Upper lobe of left lung (tissue), 6 donors: ENCODE results near the gene GPR137. TPM values are rescaled to one million over a fixed set of nuclear protein-coding genes. Genes with fewer than 3 reads are reported as not detected.

Experiments
- ATAC-seq, 2 donors: fragments of 200-7000 bp; cut with Tn5 transposase; one replicate each; pipeline ENCODE4 v1.9.1; 2022; ENCODE audit warnings: mild to moderate bottlenecking in 2 of 2, moderate library complexity in 2 of 2; ENCODE audit not compliant: low FRiP score in 2 of 2
- DNase-seq, 2 donors: peaks; one replicate each; pipeline ENCODE4 v3.0.0-alpha.2; 2019 to 2020
- H3K27ac ChIP-seq, 4 donors: fragments of 200-600 bp; sonication (generic); one replicate each; pipeline ENCODE4 v1.5.1; 2016 to 2019
- H3K27me3 ChIP-seq, 4 donors: fragments of 200-600 bp; sonication (generic); one replicate each; pipeline ENCODE4 v1.5.1; 2017 to 2019
- H3K36me3 ChIP-seq, 4 donors: fragments of 200-600 bp; sonication (generic); one replicate each; pipeline ENCODE4 v1.5.1; 2016 to 2019
- H3K4me1 ChIP-seq, 4 donors: fragments of 200-600 bp; sonication (generic); one replicate each; pipeline ENCODE4 v1.5.1; 2018 to 2019
- H3K4me3 ChIP-seq, 4 donors: fragments of 200-600 bp; sonication (generic); one replicate each; pipeline ENCODE4 v1.5.1; 2017 to 2019; ENCODE audit warnings: mild to moderate bottlenecking in 2 of 4, moderate library complexity in 1 of 4
- H3K9me3 ChIP-seq, 4 donors: fragments of 200-600 bp; sonication (generic); one replicate each; pipeline ENCODE4 v1.5.1; 2018 to 2019
- EP300 ChIP-seq, 4 donors: sonication (generic); formaldehyde crosslinking; IDR thresholded peaks; one replicate each; pipeline ENCODE4 v1.5.1; 2017; ENCODE audit warnings: antibody characterized with exemption in 4 of 4, control low read depth in 2 of 4
- POLR2A ChIP-seq, 4 donors: fragments of 450-650 bp; IDR thresholded peaks; one replicate each; pipeline ENCODE4 v1.5.1; 2016 to 2017; ENCODE audit warnings: antibody characterized with exemption in 4 of 4, mild to moderate bottlenecking in 2 of 4
- POLR2AphosphoS5 ChIP-seq, 2 donors: sonication (generic); formaldehyde crosslinking; IDR thresholded peaks; one replicate each; pipeline ENCODE4 v1.5.1; 2017; ENCODE audit warnings: antibody characterized with exemption in 2 of 2
- WGBS, 2 donors: methylation state at CpG; one replicate each; pipeline ENCODE4 v1.1.5; 2017 to 2018; 5-methylcytosine and 5-hydroxymethylcytosine counted together
- total RNA-seq, 6 donors: library from RNA; depleted of rRNA in 4 of 6; stranded (reverse); fragments of >200 nt in 4 of 6; gene quantifications; one replicate each; pipeline versions ENCODE4 v1.1.0 to v1.2.1, GENCODE V29; 2016 to 2021
- TF ChIP-seq, protein P1 (sequence below), 6 experiments: fragments of 450-650 bp in 4 of 6; fragments of 200-600 bp in 2 of 6; sonication (generic) in 2 of 6; IDR thresholded peaks; one replicate each; pipeline ENCODE4 v1.5.1; 2016 to 2019; ENCODE audit warnings: antibody characterized with exemption in 6 of 6
- donor health status: DM: no; HTN: no; CAD: no; lungs with moderate emphysema.
- donor health status: DM: no; HTN: yes; CAD: no; lungs with severe emphysema.

The GPR137 gene, protein sequence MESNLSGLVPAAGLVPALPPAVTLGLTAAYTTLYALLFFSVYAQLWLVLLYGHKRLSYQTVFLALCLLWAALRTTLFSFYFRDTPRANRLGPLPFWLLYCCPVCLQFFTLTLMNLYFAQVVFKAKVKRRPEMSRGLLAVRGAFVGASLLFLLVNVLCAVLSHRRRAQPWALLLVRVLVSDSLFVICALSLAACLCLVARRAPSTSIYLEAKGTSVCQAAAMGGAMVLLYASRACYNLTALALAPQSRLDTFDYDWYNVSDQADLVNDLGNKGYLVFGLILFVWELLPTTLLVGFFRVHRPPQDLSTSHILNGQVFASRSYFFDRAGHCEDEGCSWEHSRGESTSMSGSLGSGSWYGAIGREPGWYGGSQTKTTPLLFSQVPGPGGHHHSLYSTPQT
- total RNA-seq: 10 to 100 TPM in 5 of 6 donors, 1 to 10 TPM in 1; 7.3 to 48.1 (median 27.0) TPM

DNA sequence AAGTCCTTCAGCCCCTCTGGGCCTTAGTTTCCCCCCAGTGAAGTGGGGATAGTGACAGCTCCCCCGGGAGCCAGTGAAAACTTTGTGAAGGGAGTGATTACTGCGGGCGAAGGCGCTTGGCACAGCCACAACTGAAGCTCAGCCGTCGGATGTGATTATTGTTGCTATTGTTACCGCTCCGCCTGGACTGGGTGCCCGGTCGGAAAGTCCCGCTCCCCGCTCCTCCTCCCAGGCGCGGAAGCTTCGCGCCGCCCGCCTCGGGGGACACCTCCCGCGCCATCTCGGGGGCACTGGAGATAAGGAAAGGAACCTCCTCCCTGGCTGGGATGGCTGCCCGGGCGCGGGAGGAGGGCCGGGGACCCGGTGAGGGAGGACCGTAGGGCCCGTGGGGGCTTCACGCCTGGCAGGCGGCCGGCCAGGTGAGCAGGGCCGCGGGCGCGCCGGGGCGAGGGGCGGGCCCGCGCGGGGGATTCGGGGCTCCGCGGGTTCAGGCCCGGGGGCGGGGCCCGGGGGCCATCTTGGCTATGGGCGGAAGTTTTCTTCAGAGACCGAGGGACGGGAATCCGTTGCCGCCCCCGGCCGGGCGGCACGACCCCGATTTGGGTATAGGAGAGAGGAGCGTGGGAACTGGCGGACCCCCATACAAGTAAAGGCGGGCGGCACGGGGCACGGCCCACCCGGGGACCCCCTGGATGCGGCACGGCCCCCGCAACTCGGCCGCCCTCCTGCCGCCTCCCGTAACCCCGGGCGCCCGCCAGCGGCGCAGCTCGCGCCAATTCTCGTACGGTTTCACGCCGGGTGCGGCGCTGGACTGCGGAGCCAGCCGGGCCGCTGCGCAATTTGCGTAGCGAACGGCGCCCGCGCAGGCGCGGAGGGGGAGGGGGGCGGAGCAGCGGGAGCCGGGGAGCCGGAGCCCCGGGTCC lies at the start of gene GPR137:
TSS of gene GPR137 (plus strand) at position 887 of the 923 bp plus-strand sequence. CDS start 677 bp downstream, outside the sequence.
- 0% methylated on average over 7 to 22 of the region's 102 CpGs for WGBS, 2 donors
- peak within 1 kb of the TSS; percentile 59 to 94 (median 86) for H3K4me3 ChIP-seq
- H3K27ac ChIP-seq: peak within 1 kb of the TSS; percentile 93 to 99 (median 96)
- H3K36me3 ChIP-seq: peaks cover 0 to 10% (median 8%) of the 10 kb centered on the region in 4 donors
- DNase-seq (peak; percentile 89 to 99), ATAC-seq (peak; percentile 81 to 92)
- H3K9me3 ChIP-seq: no peaks in the 10 kb centered on the region
- TF ChIP-seq, protein P1, sequence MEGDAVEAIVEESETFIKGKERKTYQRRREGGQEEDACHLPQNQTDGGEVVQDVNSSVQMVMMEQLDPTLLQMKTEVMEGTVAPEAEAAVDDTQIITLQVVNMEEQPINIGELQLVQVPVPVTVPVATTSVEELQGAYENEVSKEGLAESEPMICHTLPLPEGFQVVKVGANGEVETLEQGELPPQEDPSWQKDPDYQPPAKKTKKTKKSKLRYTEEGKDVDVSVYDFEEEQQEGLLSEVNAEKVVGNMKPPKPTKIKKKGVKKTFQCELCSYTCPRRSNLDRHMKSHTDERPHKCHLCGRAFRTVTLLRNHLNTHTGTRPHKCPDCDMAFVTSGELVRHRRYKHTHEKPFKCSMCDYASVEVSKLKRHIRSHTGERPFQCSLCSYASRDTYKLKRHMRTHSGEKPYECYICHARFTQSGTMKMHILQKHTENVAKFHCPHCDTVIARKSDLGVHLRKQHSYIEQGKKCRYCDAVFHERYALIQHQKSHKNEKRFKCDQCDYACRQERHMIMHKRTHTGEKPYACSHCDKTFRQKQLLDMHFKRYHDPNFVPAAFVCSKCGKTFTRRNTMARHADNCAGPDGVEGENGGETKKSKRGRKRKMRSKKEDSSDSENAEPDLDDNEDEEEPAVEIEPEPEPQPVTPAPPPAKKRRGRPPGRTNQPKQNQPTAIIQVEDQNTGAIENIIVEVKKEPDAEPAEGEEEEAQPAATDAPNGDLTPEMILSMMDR (IDR thresholded peaks at IDR 0.05): peak in 3 of 6 experiments; percentile 9 to 35 (median 24)
- peak in 1 of 4 donors; percentile 70 for TF ChIP-seq POLR2A (IDR thresholded peaks at IDR 0.05)
- TF ChIP-seq POLR2AphosphoS5 (IDR thresholded peaks at IDR 0.05): peak; percentile 3 to 29
- no peak for TF ChIP-seq EP300 (IDR thresholded peaks at IDR 0.05)
- H3K27me3 ChIP-seq: no peaks in the 10 kb centered on the region
- peaks cover 16 to 30% (median 24%) of the 10 kb centered on the region in 4 donors for H3K4me1 ChIP-seq

DNA sequence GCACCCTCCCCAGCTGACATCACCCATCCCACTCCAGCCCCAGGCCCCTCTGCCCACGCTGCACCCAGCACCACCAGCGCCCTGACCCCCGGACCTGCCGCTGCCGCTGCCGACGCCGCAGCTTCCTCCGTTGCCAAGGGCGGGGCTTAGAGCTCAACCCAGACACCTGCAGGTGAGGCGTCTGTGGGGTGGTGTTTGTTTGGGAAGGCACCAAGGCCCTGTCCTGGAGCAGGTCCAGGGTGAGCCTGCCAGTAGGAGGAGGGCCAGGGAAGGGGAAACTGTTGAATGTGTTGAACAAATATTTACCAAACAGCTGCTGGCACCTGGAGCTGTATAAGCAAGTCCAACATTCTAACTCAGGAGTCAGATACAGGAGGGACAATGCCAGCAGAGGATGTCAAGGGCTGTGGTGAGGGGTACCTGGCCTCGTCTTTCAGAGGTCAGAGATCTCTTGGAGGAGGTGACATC lies 48.1 kb upstream of the GPR137 start:
- DNase-seq (peak; percentile 78 to 87), ATAC-seq (no peak)
- no peak overlapping the region for H3K4me3 ChIP-seq
- H3K27ac ChIP-seq: peak overlapping the region; percentile 74 to 99 (median 96)
- WGBS, 2 donors: 56 to 82% methylated on average over 12 of the region's 12 CpGs
- H3K9me3 ChIP-seq: no peaks in the 10 kb centered on the region
- peaks cover 0 to 19% (median 7%) of the 10 kb centered on the region in 4 donors for H3K36me3 ChIP-seq
- no peaks in the 10 kb centered on the region for H3K27me3 ChIP-seq
- H3K4me1 ChIP-seq: peaks cover 54 to 76% (median 57%) of the 10 kb centered on the region in 4 donors
- TF ChIP-seq, protein P1 (IDR thresholded peaks at IDR 0.05): no peak
- TF ChIP-seq POLR2A (IDR thresholded peaks at IDR 0.05): peak in 1 of 4 donors; percentile 33
- peak; percentile 18 to 40 for TF ChIP-seq POLR2AphosphoS5 (IDR thresholded peaks at IDR 0.05)

DNA sequence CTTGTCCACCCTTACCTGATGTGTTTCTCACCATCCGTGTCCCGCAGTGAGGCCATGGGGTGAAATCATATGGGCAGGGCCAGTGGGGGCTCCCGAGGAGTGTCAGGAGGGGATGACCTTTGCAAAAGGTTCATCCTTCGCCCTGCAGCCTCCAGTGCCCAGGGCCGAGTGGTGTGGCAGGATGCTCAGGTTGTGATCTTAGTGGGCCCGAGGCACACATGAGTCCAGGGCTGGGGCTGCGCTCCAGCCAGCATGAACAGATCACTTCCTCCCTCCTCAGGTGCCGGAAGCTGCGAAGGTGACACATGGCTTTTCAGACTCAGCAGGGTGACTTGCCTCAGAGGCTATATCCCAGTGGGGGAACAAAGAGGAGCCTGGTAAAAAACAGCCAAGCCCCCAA lies 47.6 kb upstream of the GPR137 start:
- Histone ChIP-seq H3K27me3 (no peaks in the 10 kb centered on the region), H3K4me1 (peaks cover 58 to 76% (median 61%) of the 10 kb centered on the region in 4 donors), H3K9me3 (no peaks in the 10 kb centered on the region), H3K4me3 (no peak overlapping the region), H3K27ac (peak overlapping the region; percentile 74 to 99 (median 96)), H3K36me3 (peaks cover 0 to 20% (median 7%) of the 10 kb centered on the region in 4 donors)
- DNase-seq (no peak), ATAC-seq (no peak)
- 75 to 82% methylated on average over 5 to 9 of the region's 9 CpGs for WGBS, 2 donors
- TF ChIP-seq POLR2A (IDR thresholded peaks at IDR 0.05) (no peak), POLR2AphosphoS5 (IDR thresholded peaks at IDR 0.05) (no peak), EP300 (IDR thresholded peaks at IDR 0.05) (no peak)
- TF ChIP-seq, protein P1 (IDR thresholded peaks at IDR 0.05): no peak

DNA sequence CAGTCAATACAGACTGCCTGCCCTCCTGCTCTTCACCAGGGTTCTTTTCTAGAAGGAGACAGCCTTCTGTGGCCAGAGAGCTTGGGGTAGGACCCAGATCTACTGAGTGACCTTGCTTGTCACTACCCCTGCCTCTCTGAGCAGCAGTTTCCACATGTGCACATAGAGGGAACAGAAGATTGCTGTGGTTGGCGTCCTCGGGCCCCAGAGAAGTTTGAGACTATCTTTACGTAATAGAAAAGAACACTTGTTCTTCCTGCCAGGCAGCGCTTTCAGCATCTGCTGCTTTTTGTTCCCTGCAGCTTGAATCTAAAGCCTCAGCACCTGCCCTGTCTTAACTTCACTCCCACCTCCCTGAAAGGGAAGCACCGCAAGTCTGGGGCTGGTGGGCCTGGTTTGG lies 46.6 kb upstream of the GPR137 start:
- Histone ChIP-seq H3K9me3 (no peaks in the 10 kb centered on the region), H3K27ac (peak overlapping the region; percentile 74 to 99 (median 96)), H3K4me1 (peaks cover 53 to 72% (median 56%) of the 10 kb centered on the region in 4 donors), H3K4me3 (no peak overlapping the region), H3K36me3 (peaks cover 0 to 29% (median 14%) of the 10 kb centered on the region in 4 donors), H3K27me3 (no peaks in the 10 kb centered on the region)
- TF ChIP-seq POLR2A (IDR thresholded peaks at IDR 0.05): no peak
- no peak for TF ChIP-seq POLR2AphosphoS5 (IDR thresholded peaks at IDR 0.05)
- TF ChIP-seq, protein P1 (IDR thresholded peaks at IDR 0.05): no peak
- no peak for TF ChIP-seq EP300 (IDR thresholded peaks at IDR 0.05)
- DNase-seq: no peak
- WGBS, 2 donors: 60 to 79% methylated on average over 5 of the region's 5 CpGs
- no peak for ATAC-seq
